Spleen (tissue), 11 donors: Measurements from ENCODE around the gene CROCC. TPM values are rescaled to one million over a fixed set of nuclear protein-coding genes. Genes with fewer than 3 reads are reported as not detected.
"Not testable (repeated sequence)": the region's sequence is repeated elsewhere in the genome, so short reads cannot be mapped to it uniquely, and the experiment has no call there.

Experiments
- DNase-seq: peaks from one replicate; pipeline ENCODE4 v3.0.0-alpha.2; 2020
- H3K27ac ChIP-seq, 8 donors: fragments of 200-600 bp; sonication (generic) in 7 of 8; 1 replicate in 4 of 8; 2 replicates in 4 of 8; pipeline versions ENCODE4 v1.5.0 to v1.8.0; 2016 to 2021; ENCODE audit warnings: inconsistent platforms in 4 of 8, mild to moderate bottlenecking in 4 of 8, moderate library complexity in 1 of 8
- H3K27me3 ChIP-seq, 7 donors: fragments of 200-600 bp; sonication (generic) in 6 of 7; replicated peaks in 1 of 7; 1 replicate in 4 of 7; 2 replicates in 3 of 7; pipeline versions ENCODE4 v1.5.0 to v1.8.0; 2016 to 2021; ENCODE audit warnings: inconsistent platforms in 3 of 7, mild to moderate bottlenecking in 1 of 7
- H3K36me3 ChIP-seq, 6 donors: fragments of 200-600 bp; sonication (generic) in 5 of 6; 1 replicate in 4 of 6; 2 replicates in 2 of 6; pipeline versions ENCODE4 v1.5.0 to v1.8.0; 2016 to 2021; ENCODE audit warnings: inconsistent platforms in 2 of 6
- H3K4me1 ChIP-seq, 6 donors: fragments of 200-600 bp; sonication (generic) in 5 of 6; 1 replicate in 3 of 6; 2 replicates in 3 of 6; pipeline versions ENCODE4 v1.5.0 to v1.8.0; 2016 to 2021; ENCODE audit warnings: inconsistent platforms in 3 of 6
- H3K4me3 ChIP-seq, 8 donors: fragments of 200-600 bp; sonication (generic) in 7 of 8; 1 replicate in 4 of 8; 2 replicates in 4 of 8; pipeline versions ENCODE4 v1.5.0 to v1.8.0; 2016 to 2021; ENCODE audit warnings: inconsistent platforms in 4 of 8, mild to moderate bottlenecking in 4 of 8, moderate library complexity in 2 of 8
- H3K9me3 ChIP-seq, 8 donors: fragments of 200-600 bp; sonication (generic) in 7 of 8; 1 replicate in 4 of 8; 2 replicates in 4 of 8; pipeline versions ENCODE4 v1.5.0 to v1.8.0; 2016 to 2021; ENCODE audit warnings: inconsistent platforms in 4 of 8
- POLR2A ChIP-seq, 3 donors: fragments of 450-650 bp; IDR thresholded peaks; one replicate each; pipeline ENCODE4 v1.5.1; 2017; ENCODE audit warnings: antibody characterized with exemption in 3 of 3, mild to moderate bottlenecking in 1 of 3
- POLR2AphosphoS5 ChIP-seq, 3 donors: sonication (generic); formaldehyde crosslinking; IDR thresholded peaks; one replicate each; pipeline ENCODE4 v1.5.1; 2017; ENCODE audit warnings: antibody characterized with exemption in 3 of 3
- WGBS, 5 donors: extraction: QIAGEN DNeasy Blood & Tissue Kit in 3 of 5; methylation state at CpG; one replicate each; pipeline versions ENCODE4 v1.1.5 to v1.1.7; 2013 to 2018; 5-methylcytosine and 5-hydroxymethylcytosine counted together
- intact Hi-C: fragments of 100-400 bp; cut with DNase I; formaldehyde crosslinking; loops from one replicate; pipeline ENCODE4 v1.15.0; 2023; ENCODE audit warnings: low total_unique reads
- polyA plus RNA-seq, 3 donors: library from polyadenylated mRNA; stranded (reverse); fragments of 200-250 nt; gene quantifications; one replicate each; pipeline ENCODE4 v1.2.1, GENCODE V29; 2013
- total RNA-seq, 7 donors: library from RNA; depleted of rRNA in 3 of 7; stranded (reverse); fragments of >200 nt in 3 of 7; fragmentation: NEBNext Ultra II Directional in 4 of 7; extraction: Animal tissue kit (Norgen Biotek cat#: 25700) in 4 of 7; gene quantifications; one replicate each; pipeline versions ENCODE4 v1.1.0 to v1.2.1, GENCODE V29; 2016 to 2021
- TF ChIP-seq, protein P1 (sequence below), 11 experiments: fragments of 200-600 bp in 7 of 11; fragments of 450-650 bp in 4 of 11; sonication (generic) in 4 of 11; IDR thresholded peaks in 8 of 11; conservative IDR thresholded peaks in 3 of 11; 1 replicate in 7 of 11; 2 replicates in 4 of 11; pipeline versions ENCODE4 v1.4.0 to v1.8.0; 2016 to 2021; ENCODE audit warnings: antibody characterized with exemption in 11 of 11, inconsistent platforms in 4 of 11, mild to moderate bottlenecking in 1 of 11
- donor health status: healthy with polysubstance abuse.
- donor health status: DM: no; HTN: no; CAD: no; lungs with moderate emphysema.
- donor health status: DM: no; HTN: no; CAD: no.
- donor health status: Bipolar disorder and iron deficiency.
- donor health status: healthy.
- donor health status: DM: no; HTN: no; CAD: no.
- donor health status: DM: yes; HTN: yes; CAD: no.

Gene CROCC
- total and polyA plus RNA-seq, 10 donors, result 14.5 to 55.4 (median 30.7) TPM

DNA sequence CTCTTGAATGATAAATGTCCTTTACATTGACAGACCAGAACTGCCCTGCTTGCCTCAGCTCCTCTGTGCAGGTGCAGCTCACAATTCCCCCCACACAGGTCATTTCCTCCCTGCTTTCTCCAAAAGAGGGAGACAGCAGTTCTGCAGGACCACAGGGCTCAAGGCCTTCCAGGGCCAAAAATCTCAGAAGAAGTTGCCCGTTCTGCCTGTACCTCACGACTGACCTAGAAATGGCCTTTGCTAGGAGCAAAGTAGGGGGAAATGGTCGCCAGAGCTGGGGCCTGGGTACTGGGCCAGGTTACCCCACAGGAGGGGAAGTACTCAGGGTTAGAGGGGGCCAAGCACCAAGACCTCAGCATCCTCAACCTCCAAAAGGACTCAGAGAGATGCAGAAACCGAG, 14.9 kb upstream of the CROCC start:
- Histone ChIP-seq H3K36me3 (no peaks in the 10 kb centered on the region), H3K27ac (peak overlapping the region in 1 of 8 donors; percentile 98), H3K4me1 (peaks cover 7 to 34% (median 22%) of the 10 kb centered on the region in 6 donors), H3K4me3 (no peak overlapping the region), H3K27me3 (no peaks in the 10 kb centered on the region), H3K9me3 (peaks cover 0 to 22% (median 13%) of the 10 kb centered on the region in 8 donors)
- TF ChIP-seq, protein P1, sequence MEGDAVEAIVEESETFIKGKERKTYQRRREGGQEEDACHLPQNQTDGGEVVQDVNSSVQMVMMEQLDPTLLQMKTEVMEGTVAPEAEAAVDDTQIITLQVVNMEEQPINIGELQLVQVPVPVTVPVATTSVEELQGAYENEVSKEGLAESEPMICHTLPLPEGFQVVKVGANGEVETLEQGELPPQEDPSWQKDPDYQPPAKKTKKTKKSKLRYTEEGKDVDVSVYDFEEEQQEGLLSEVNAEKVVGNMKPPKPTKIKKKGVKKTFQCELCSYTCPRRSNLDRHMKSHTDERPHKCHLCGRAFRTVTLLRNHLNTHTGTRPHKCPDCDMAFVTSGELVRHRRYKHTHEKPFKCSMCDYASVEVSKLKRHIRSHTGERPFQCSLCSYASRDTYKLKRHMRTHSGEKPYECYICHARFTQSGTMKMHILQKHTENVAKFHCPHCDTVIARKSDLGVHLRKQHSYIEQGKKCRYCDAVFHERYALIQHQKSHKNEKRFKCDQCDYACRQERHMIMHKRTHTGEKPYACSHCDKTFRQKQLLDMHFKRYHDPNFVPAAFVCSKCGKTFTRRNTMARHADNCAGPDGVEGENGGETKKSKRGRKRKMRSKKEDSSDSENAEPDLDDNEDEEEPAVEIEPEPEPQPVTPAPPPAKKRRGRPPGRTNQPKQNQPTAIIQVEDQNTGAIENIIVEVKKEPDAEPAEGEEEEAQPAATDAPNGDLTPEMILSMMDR (IDR thresholded peaks at IDR 0.05 in 8 of 11, conservative IDR thresholded peaks at IDR 0.05 in 3 of 11), result no peak
- TF ChIP-seq POLR2AphosphoS5 (IDR thresholded peaks at IDR 0.05), result no peak
- TF ChIP-seq POLR2A (IDR thresholded peaks at IDR 0.05), result no peak
- DNase-seq, result no peak
- 80 to 88% (median 83%) methylated on average over 4 of the region's 4 CpGs for WGBS, 5 donors
- intact Hi-C loops, result no loop called here

DNA sequence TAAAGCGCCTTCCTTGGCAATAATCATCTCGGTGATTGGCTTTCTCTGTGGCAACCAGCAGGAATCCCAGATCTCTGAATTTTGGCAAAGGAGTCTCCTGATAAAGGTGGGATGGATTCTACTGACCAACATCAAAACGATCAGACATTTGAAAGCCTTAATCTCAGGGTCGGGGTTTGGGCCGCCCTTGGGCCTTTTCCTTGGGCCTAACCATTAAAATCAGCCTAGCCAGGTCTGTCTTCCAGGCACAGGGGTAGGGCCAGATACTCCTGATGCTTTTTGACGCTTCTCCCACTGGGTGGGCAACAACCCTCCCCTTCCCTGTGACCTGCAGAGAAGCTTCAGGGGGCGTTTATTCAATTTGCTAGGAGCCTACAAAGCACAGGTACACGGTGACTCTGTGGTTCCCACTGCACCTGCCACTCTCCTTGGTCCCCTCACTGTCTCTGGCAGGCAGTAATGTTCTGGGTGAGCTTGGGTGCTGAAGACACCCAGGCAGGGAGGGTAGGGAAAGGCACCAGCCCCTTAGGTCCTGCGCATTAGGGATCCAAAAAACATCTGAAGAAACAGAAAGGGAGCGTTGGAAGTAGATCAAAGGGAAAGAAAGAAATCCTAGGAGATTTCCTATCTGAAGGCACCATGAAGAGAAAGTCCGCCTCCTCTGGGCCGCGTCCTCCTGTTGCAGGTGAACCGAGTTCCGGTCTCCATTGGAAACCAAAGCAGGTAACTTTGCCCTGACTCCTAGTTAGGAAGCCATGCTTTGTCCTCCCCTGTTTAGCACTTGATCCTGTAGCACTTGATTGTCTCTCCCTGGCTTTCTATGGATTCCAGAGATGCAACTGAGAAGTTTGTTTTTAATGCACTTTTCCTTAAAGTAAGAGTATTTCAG, 13.6 kb upstream of the CROCC start:
- WGBS, 5 donors, result 85 to 92% (median 89%) methylated on average over 15 of the region's 15 CpGs
- DNase-seq, result peak; percentile 54
- Histone ChIP-seq H3K4me1 (peaks cover 10 to 36% (median 21%) of the 10 kb centered on the region in 6 donors), H3K27ac (no peak overlapping the region), H3K36me3 (no peaks in the 10 kb centered on the region), H3K27me3 (no peaks in the 10 kb centered on the region), H3K9me3 (peaks cover 0 to 22% (median 13%) of the 10 kb centered on the region in 8 donors), H3K4me3 (no peak overlapping the region)
- TF ChIP-seq, protein P1 (IDR thresholded peaks at IDR 0.05 in 8 of 11, conservative IDR thresholded peaks at IDR 0.05 in 3 of 11), result no peak
- TF ChIP-seq POLR2AphosphoS5 (IDR thresholded peaks at IDR 0.05) (no peak), POLR2A (IDR thresholded peaks at IDR 0.05) (no peak)
- intact Hi-C loops, result no loop called here

DNA sequence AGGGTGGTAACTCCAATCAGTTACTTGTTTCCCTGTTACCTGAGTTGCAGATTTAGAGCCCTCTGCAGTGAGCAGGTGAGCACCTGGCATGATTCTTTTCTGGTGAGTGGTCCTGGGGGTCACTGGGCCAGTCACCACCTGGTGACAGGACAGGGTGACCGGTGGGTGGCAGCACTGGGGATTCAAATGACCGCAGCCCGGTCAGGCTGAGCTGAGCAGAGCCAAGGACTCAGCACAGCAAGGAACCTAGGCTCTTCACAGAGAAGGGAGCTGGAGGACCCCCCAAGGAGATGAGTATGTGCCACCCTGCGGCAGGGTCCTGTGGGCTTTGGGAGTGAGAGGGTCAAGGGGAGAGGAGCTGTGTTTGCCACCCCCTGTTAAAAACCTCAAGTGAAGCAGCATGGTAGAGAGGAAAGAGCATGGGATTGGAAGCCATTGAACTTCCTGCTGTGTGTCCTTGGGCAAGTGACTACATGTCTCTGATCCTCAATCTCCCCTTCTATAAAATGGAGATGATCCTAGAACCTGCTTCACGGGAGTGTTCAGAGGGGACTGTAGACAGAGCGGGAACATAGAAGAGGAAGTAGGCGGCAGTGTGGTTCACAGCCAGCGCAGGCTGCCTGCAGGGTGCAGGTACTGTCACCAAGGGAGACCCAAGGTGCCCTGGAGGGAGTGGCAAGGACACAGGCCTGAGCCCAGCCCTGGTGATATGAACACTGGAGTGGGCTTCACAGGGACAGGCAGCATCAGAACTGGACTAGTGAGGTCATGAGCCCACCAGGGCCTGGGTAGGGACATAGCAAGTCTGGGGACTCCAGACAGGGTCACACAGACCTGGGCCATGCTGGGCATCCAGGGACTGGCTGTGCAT, 9.6 kb upstream of the CROCC start:
- intact Hi-C loops, H3K36me3 ChIP-seq, H3K27me3 ChIP-seq, H3K4me3 ChIP-seq, H3K9me3 ChIP-seq: not testable (repeated sequence)
- H3K27ac ChIP-seq, result peak overlapping the region in 1 of 8 donors; percentile 94
- DNase-seq, result peak; percentile 82
- H3K4me1 ChIP-seq, result peaks cover 10 to 45% (median 25%) of the 10 kb centered on the region in 6 donors
- WGBS, 5 donors, result 64 to 81% (median 71%) methylated on average over 8 of the region's 8 CpGs

DNA sequence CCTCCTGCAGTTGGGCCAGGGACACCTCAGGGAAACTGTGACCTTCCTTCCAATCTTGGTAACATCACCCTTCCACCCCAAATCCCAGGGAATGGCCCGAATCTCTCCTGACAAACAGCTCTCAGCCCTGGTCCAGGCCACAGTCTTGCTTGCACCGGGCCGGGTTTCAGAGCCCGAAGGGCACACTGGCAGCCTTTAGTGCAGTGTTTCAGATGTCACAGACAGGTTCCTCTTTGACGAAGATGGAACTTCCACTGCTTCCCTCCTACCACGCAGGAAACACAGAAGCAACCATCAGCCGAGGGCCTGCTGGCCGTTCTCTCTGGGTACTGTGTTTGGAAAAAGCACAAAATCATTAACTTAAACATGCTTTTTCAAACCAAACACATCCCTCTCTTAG, 9.0 kb upstream of the CROCC start:
- H3K9me3 ChIP-seq, intact Hi-C loops, H3K27me3 ChIP-seq, H3K36me3 ChIP-seq: not testable (repeated sequence)
- peak overlapping the region in 1 of 8 donors; percentile 92 for H3K4me3 ChIP-seq
- DNase-seq, result peak; percentile 79
- H3K27ac ChIP-seq, result peak overlapping the region in 5 of 8 donors; percentile 71 to 94 (median 88)
- H3K4me1 ChIP-seq, result peaks cover 10 to 45% (median 25%) of the 10 kb centered on the region in 6 donors
- 36 to 53% (median 40%) methylated on average over 8 of the region's 8 CpGs for WGBS, 5 donors
